Measurements from ENCODE around the gene SLC4A5.

SLC4A5 gene

DNA sequence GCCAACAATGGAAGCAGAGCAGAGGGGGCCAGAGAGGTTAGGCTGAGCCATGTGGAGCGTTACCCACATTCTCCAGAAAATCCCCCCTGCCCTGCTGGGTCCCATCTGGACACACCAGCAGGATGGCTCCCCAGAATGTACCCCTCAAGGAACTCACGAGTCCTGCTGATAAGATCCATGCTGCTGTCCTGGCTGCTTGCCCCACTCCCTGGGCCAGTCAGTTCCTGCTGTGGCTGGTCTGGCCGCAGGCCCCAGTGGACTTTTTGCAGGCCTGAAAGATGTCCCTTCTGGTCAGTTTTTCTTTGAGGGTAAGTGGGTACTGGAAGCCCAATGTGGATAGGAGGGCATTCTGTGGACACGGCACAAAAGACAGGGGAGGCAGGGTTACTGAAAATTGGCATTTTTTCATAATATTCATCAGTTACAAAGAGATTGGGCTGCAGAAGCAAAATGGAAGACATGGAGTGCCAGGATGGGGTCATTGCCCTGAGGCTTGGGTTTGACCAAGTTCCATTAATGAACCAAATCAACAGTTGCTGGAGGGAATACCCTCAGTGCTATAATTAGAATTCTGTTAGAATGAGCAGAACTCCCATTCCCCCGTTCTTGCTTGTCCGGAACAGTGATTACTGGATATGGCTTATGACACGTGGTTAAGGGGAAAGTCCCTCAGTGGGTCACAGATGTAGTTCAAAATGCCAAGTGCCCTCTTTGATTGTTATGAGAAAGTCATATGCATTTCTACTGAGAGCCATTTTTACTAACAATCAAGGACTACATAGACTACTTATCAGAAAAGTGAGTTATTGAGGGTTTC, 38.7 kb downstream of the SLC4A5 start:
- TF ChIP-seq, protein P1, sequence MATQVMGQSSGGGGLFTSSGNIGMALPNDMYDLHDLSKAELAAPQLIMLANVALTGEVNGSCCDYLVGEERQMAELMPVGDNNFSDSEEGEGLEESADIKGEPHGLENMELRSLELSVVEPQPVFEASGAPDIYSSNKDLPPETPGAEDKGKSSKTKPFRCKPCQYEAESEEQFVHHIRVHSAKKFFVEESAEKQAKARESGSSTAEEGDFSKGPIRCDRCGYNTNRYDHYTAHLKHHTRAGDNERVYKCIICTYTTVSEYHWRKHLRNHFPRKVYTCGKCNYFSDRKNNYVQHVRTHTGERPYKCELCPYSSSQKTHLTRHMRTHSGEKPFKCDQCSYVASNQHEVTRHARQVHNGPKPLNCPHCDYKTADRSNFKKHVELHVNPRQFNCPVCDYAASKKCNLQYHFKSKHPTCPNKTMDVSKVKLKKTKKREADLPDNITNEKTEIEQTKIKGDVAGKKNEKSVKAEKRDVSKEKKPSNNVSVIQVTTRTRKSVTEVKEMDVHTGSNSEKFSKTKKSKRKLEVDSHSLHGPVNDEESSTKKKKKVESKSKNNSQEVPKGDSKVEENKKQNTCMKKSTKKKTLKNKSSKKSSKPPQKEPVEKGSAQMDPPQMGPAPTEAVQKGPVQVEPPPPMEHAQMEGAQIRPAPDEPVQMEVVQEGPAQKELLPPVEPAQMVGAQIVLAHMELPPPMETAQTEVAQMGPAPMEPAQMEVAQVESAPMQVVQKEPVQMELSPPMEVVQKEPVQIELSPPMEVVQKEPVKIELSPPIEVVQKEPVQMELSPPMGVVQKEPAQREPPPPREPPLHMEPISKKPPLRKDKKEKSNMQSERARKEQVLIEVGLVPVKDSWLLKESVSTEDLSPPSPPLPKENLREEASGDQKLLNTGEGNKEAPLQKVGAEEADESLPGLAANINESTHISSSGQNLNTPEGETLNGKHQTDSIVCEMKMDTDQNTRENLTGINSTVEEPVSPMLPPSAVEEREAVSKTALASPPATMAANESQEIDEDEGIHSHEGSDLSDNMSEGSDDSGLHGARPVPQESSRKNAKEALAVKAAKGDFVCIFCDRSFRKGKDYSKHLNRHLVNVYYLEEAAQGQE (IDR thresholded peaks at IDR 0.05; ENCODE audit: insufficient read depth in 1 of 2, low read depth in 2 of 2, low read length in 2 of 2) = no peak
- TF ChIP-seq POLR2AphosphoS5 (IDR thresholded peaks at IDR 0.05; ENCODE audit: low read depth, low read length) (no peak), SIN3A (IDR thresholded peaks at IDR 0.05; ENCODE audit: borderline replicate concordance, insufficient read depth, low read length) (no peak), TAF1 (IDR thresholded peaks at IDR 0.05; ENCODE audit: borderline replicate concordance, insufficient read depth, low read length) (no peak), FOXP2 (optimal IDR thresholded peaks at IDR 0.05; ENCODE audit: borderline replicate concordance, extremely low read depth, extremely low read length, insufficient read depth) (no peak)

GRCh38 chr2:74302865-74303264, 40.4 kb downstream of the SLC4A5 start:
- no peak for TF ChIP-seq POLR2AphosphoS5 (IDR thresholded peaks at IDR 0.05; ENCODE audit: low read depth, low read length)
- no peak for TF ChIP-seq FOXP2 (optimal IDR thresholded peaks at IDR 0.05; ENCODE audit: borderline replicate concordance, extremely low read depth, extremely low read length, insufficient read depth)
- TF ChIP-seq SIN3A (IDR thresholded peaks at IDR 0.05; ENCODE audit: borderline replicate concordance, insufficient read depth, low read length) = no peak
- TF ChIP-seq TAF1 (IDR thresholded peaks at IDR 0.05; ENCODE audit: borderline replicate concordance, insufficient read depth, low read length) = no peak
- TF ChIP-seq, protein P1 (IDR thresholded peaks at IDR 0.05; ENCODE audit: insufficient read depth in 1 of 2, low read depth in 2 of 2, low read length in 2 of 2) = no peak

DNA sequence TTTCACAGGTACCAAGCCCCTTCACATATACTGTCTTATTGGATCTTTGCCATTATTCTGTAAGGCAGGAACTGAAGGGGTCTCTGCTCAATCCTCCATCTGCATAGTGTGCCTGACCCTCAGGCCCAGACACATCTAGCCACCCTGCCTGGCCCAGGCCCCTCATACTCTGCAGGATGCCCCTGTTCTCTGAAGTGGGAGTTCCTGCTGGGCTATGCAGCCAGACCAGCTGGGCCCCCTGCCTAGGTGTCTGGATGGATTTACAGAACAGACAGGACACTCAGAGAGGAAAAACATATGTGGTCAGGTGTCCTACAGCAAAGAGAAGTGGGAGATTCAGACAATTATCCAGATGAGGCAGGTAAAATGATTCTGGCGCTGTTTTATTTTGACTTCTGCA, 42.0 kb downstream of the SLC4A5 start:
- TF ChIP-seq FOXP2 (optimal IDR thresholded peaks at IDR 0.05; ENCODE audit: borderline replicate concordance, extremely low read depth, extremely low read length, insufficient read depth) = no peak
- TF ChIP-seq TAF1 (IDR thresholded peaks at IDR 0.05; ENCODE audit: borderline replicate concordance, insufficient read depth, low read length) = no peak
- TF ChIP-seq SIN3A (IDR thresholded peaks at IDR 0.05; ENCODE audit: borderline replicate concordance, insufficient read depth, low read length) = no peak
- no peak for TF ChIP-seq POLR2AphosphoS5 (IDR thresholded peaks at IDR 0.05; ENCODE audit: low read depth, low read length)
- TF ChIP-seq, protein P1 (IDR thresholded peaks at IDR 0.05; ENCODE audit: insufficient read depth in 1 of 2, low read depth in 2 of 2, low read length in 2 of 2) = no peak

DNA sequence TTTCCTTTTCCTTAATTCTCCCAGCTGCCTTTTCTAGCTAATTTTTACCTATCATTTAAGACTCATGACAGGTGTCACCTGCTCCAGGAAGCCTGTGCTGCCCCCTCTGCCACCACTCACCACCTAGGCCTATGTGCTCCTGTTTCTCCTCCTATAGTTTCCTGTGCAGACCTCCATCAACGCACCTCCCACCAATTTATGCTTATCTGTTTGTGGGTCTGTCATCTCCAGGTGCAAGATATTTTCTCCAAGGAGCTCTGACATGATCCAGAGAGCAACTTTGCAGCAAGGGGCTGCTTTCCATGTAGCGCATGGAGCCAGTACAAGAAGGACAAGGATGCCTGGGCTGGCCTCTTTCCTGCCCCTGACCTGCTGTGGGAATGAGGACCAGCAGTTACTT, 42.7 kb downstream of the SLC4A5 start:
- TF ChIP-seq POLR2AphosphoS5 (IDR thresholded peaks at IDR 0.05; ENCODE audit: low read depth, low read length) = no peak
- TF ChIP-seq FOXP2 (optimal IDR thresholded peaks at IDR 0.05; ENCODE audit: borderline replicate concordance, extremely low read depth, extremely low read length, insufficient read depth) = no peak
- TF ChIP-seq SIN3A (IDR thresholded peaks at IDR 0.05; ENCODE audit: borderline replicate concordance, insufficient read depth, low read length) = no peak
- no peak for TF ChIP-seq TAF1 (IDR thresholded peaks at IDR 0.05; ENCODE audit: borderline replicate concordance, insufficient read depth, low read length)
- TF ChIP-seq, protein P1 (IDR thresholded peaks at IDR 0.05; ENCODE audit: insufficient read depth in 1 of 2, low read depth in 2 of 2, low read length in 2 of 2) = no peak
